Hindlimb muscle (tissue), 1 donor: ENCODE results near the gene PNPLA8. TPM values are rescaled to one million over a fixed set of nuclear protein-coding genes. Genes with fewer than 3 reads are reported as not detected.
"Not testable (repeated sequence)": the region's sequence is repeated elsewhere in the genome, so short reads cannot be mapped to it uniquely, and the experiment has no call there.

Experiments
- DNase-seq: peaks from one replicate; pipeline ENCODE4 v3.0.0-alpha.2; 2013
- polyA plus RNA-seq: library from polyadenylated mRNA; unstranded; fragments of 120-200 nt; gene quantifications from one replicate; pipeline ENCODE4 v1.2.1, GENCODE V29; 2013; ENCODE audit not compliant: insufficient read length

Gene PNPLA8
- polyA plus RNA-seq, 1 donor: 22.3 TPM

GRCh38 chr7:108528183-108528712 lies 2.3 kb upstream of the PNPLA8 start:
- DNase-seq: no peak

GRCh38 chr7:108526768-108527017 lies 758 bp upstream of the PNPLA8 start:
- no peak for DNase-seq

GRCh38 chr7:108525327-108525984 lies 479 bp downstream of the PNPLA8 start:
- DNase-seq: peak; percentile 85

- no peak for DNase-seq
These were observed 3.2 kb downstream of the PNPLA8 start for GRCh38 chr7:108522780-108523179.

GRCh38 chr7:108517951-108518350 lies 8.0 kb downstream of the PNPLA8 start:
- DNase-seq: no peak

- no peak for DNase-seq
These were observed 10.3 kb downstream of the PNPLA8 start for GRCh38 chr7:108515630-108516029.

GRCh38 chr7:108515013-108515412 lies 10.9 kb downstream of the PNPLA8 start:
- DNase-seq: no peak

- no peak for DNase-seq
These were observed 14.0 kb downstream of the PNPLA8 start for GRCh38 chr7:108511939-108512338.

- not testable (repeated sequence) for DNase-seq
These were observed 21.4 kb downstream of the PNPLA8 start for GRCh38 chr7:108504576-108504975.

GRCh38 chr7:108503112-108504026 lies 22.6 kb downstream of the PNPLA8 start:
- no peak for DNase-seq

- no peak for DNase-seq
These were observed 26.4 kb downstream of the PNPLA8 start for GRCh38 chr7:108499566-108499965.

GRCh38 chr7:108498481-108498880 lies 27.5 kb downstream of the PNPLA8 start:
- no peak for DNase-seq

GRCh38 chr7:108497082-108497725 lies 28.7 kb downstream of the PNPLA8 start:
- peak; percentile 19 for DNase-seq

- no peak for DNase-seq
These were observed 33.2 kb downstream of the PNPLA8 start for GRCh38 chr7:108492742-108493141.

GRCh38 chr7:108488768-108489538 lies 37.0 kb downstream of the PNPLA8 start:
- no peak for DNase-seq

- no peak for DNase-seq
These were observed 38.3 kb downstream of the PNPLA8 start for GRCh38 chr7:108487646-108488045.

- DNase-seq: no peak
These were observed 39.5 kb downstream of the PNPLA8 start for GRCh38 chr7:108486291-108486966.

GRCh38 chr7:108484137-108484536 lies 41.8 kb downstream of the PNPLA8 start:
- DNase-seq: no peak

GRCh38 chr7:108480311-108480710 lies 45.6 kb downstream of the PNPLA8 start:
- no peak for DNase-seq

GRCh38 chr7:108479751-108480150 lies 46.2 kb downstream of the PNPLA8 start:
- DNase-seq: no peak

- DNase-seq: no peak
These were observed 46.8 kb downstream of the PNPLA8 start for GRCh38 chr7:108479118-108479517.

GRCh38 chr7:108468246-108468645 lies 57.7 kb downstream of the PNPLA8 start:
- DNase-seq: no peak
